ENCODE measurements around the gene GAB4.

GAB4 gene

DNA sequence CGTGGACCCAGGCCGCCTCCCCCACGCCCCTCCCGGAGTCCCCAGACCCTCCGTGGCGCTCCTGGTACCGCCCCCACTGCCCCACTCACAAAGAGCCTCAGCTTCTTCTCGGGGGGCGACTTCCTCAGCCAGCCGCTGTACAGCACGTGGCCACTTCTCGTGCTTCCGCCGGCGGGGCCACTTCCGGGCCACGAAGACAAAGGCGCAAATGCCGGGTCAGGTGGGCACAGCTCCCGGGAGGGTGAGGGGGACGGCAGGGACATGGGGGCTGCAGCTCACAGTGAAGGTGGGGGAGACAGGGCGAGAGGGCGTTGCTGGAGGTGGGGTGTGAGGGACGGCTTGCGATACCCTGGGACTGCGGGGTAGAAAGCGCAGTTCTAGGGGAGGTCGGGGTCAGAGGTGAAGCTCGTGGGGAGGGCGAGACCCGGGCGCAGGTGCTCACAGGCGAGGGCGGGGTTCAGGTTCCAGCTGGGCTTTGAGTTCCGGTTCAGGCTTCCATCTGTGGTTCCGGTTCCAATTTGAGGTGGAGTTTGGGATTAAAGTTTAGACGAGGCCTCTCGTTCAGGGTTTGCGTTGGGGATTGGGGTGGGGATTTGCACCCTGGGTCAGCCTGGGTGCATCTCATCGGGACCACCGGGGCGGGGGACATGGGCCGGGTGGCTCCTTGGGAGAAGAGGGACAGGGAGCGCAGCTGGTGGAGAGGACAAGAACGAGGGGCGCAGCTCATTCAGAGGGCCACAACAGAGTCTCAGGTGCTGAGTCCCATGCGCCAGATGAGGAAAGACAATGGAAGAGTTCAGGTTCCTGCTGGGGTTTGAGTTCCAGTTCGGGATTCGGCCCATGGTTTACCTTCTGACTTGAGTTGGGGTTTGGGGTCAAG, at the start of gene GAB4:
Gene GAB4 (minus strand): TSS at position 371 of the 880 bp plus-strand sequence. CDS start 108 bp downstream, at position 263.
- Histone ChIP-seq H4K20me1 (ENCODE audit: insufficient read depth, low read length) (no peaks in the 10 kb centered on the region), H3K4me3 (ENCODE audit: low read length) (no peak within 1 kb of the TSS), H3K4me1 (ENCODE audit: low read length) (no peaks in the 10 kb centered on the region), H3K27ac (ENCODE audit: low read length) (no peak within 1 kb of the TSS), H3K79me2 (ENCODE audit: low read length) (no peaks in the 10 kb centered on the region), H3K9ac (ENCODE audit: low read length) (no peak within 1 kb of the TSS), H3K9me2 (replicated peaks; ENCODE audit: insufficient read depth, low read length) (no peaks in the 10 kb centered on the region), H3F3A (ENCODE audit: insufficient read depth, low read length) (no peaks in the 10 kb centered on the region), H3K9me3 (replicated peaks; ENCODE audit: insufficient read depth, low read length) (no peaks in the 10 kb centered on the region), H2AFZ (ENCODE audit: low read length) (no peak within 1 kb of the TSS), H3K4me2 (ENCODE audit: low read depth, low read length) (no peak within 1 kb of the TSS), H3K27me3 (replicated peaks; ENCODE audit: insufficient read depth, low read length) (no peaks in the 10 kb centered on the region), H3K36me3 (replicated peaks; ENCODE audit: insufficient read depth, low read length) (no peaks in the 10 kb centered on the region)
- DNase-seq, result no peak
- TF ChIP-seq CTCF (IDR thresholded peaks at IDR 0.05; ENCODE audit: low read length), result no peak
- TF ChIP-seq EZH2phosphoT487 (IDR thresholded peaks at IDR 0.05; ENCODE audit: low read length), result no peak
- TF ChIP-seq EZH2 (optimal IDR thresholded peaks at IDR 0.05; ENCODE audit: low read depth, low read length), result no peak

- Histone ChIP-seq H3K9ac (ENCODE audit: low read length) (no peak overlapping the region), H3K27me3 (replicated peaks; ENCODE audit: insufficient read depth, low read length) (no peaks in the 10 kb centered on the region), H3K9me3 (replicated peaks; ENCODE audit: insufficient read depth, low read length) (no peaks in the 10 kb centered on the region), H2AFZ (ENCODE audit: low read length) (no peak overlapping the region), H3K27ac (ENCODE audit: low read length) (no peak overlapping the region), H3K4me3 (ENCODE audit: low read length) (no peak overlapping the region), H3K79me2 (ENCODE audit: low read length) (peaks cover 6% of the 10 kb centered on the region; the same call in 1 of the 2 replicates), H3K4me1 (ENCODE audit: low read length) (no peaks in the 10 kb centered on the region), H3K36me3 (replicated peaks; ENCODE audit: insufficient read depth, low read length) (no peaks in the 10 kb centered on the region; the same call in 1 of the 2 replicates), H4K20me1 (ENCODE audit: insufficient read depth, low read length) (no peaks in the 10 kb centered on the region), H3K4me2 (ENCODE audit: low read depth, low read length) (no peak overlapping the region), H3K9me2 (replicated peaks; ENCODE audit: insufficient read depth, low read length) (no peaks in the 10 kb centered on the region), H3F3A (ENCODE audit: insufficient read depth, low read length) (no peaks in the 10 kb centered on the region)
- TF ChIP-seq EZH2phosphoT487 (IDR thresholded peaks at IDR 0.05; ENCODE audit: low read length) (no peak), EZH2 (optimal IDR thresholded peaks at IDR 0.05; ENCODE audit: low read depth, low read length) (no peak), CTCF (IDR thresholded peaks at IDR 0.05; ENCODE audit: low read length) (no peak)
- no peak for DNase-seq
Measured at GRCh38 chr22:17056807-17057206, 48.8 kb upstream of the GAB4 start.

DNA sequence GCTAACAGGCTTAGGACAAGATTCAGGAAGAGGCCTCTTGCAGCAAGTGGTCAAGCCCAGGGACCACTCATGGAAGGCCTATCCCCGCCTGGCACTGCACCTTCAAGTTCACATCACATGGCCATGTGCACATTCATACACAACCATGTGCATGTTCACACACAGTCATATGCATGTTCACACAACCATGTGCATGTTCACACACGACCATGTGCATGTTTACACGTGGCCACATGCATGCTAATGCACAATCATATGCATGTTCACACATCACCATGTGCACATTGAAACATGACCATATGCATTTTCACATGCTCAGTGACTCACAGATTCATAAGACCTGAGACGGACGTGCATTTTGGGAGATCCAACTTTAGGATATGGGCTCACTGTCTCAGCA, 48.0 kb upstream of the GAB4 start:
- Histone ChIP-seq H3K27ac (ENCODE audit: low read length) (no peak overlapping the region), H3K4me1 (ENCODE audit: low read length) (no peaks in the 10 kb centered on the region), H3K27me3 (replicated peaks; ENCODE audit: insufficient read depth, low read length) (no peaks in the 10 kb centered on the region), H3K36me3 (replicated peaks; ENCODE audit: insufficient read depth, low read length) (no peaks in the 10 kb centered on the region; the same call in 1 of the 2 replicates), H3F3A (ENCODE audit: insufficient read depth, low read length) (no peaks in the 10 kb centered on the region), H3K9me3 (replicated peaks; ENCODE audit: insufficient read depth, low read length) (no peaks in the 10 kb centered on the region), H3K79me2 (ENCODE audit: low read length) (peaks cover 6% of the 10 kb centered on the region; the same call in 1 of the 2 replicates), H4K20me1 (ENCODE audit: insufficient read depth, low read length) (no peaks in the 10 kb centered on the region), H3K4me2 (ENCODE audit: low read depth, low read length) (no peak overlapping the region), H3K9ac (ENCODE audit: low read length) (no peak overlapping the region), H2AFZ (ENCODE audit: low read length) (no peak overlapping the region), H3K9me2 (replicated peaks; ENCODE audit: insufficient read depth, low read length) (no peaks in the 10 kb centered on the region), H3K4me3 (ENCODE audit: low read length) (no peak overlapping the region)
- TF ChIP-seq CTCF (IDR thresholded peaks at IDR 0.05; ENCODE audit: low read length) (no peak), EZH2phosphoT487 (IDR thresholded peaks at IDR 0.05; ENCODE audit: low read length) (no peak), EZH2 (optimal IDR thresholded peaks at IDR 0.05; ENCODE audit: low read depth, low read length) (no peak)
- no peak for DNase-seq

Measured in MM.1S (cell line).